ACHN (cell line): ENCODE measurements around the gene SYTL2.
"Not testable (repeated sequence)": the region's sequence is repeated elsewhere in the genome, so short reads cannot be mapped to it uniquely, and the experiment has no call there.

Experiments used
- DNase-seq: peaks from one replicate; pipeline ENCODE4 v3.0.0-alpha.2; 2015
- in situ Hi-C: cut with HindIII; loops from 2 replicates; pipeline ENCODE4 v1.10.0; 2017; ENCODE audit warnings: low sequenced_read_pairs, low pct_ligation_motif_present, low pct_unique_long_range_greater_than_20kb

The SYTL2 gene

DNA sequence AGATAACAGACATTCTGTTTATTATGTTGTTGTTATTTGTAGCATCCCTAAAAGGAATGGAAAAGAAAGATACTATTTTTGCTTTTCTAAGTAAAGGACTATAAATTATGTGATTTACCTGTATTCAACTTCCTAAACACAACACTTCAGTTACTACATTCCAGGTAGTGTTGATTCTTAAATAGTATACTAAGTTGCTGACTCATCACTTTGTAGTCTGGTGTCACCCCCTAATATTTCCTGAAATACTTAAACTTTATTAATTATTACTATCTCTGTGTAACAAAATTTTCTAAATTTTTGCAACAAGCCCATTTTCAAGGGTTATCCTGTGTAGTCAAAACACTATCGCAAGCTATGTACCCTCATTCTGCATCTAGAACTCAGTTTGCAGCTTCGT lies 7.0 kb downstream of the SYTL2 start:
- in situ Hi-C loops: no loop called here
- no peak for DNase-seq

- no peak for DNase-seq
- in situ Hi-C loops: no loop called here
These were observed 7.6 kb downstream of the SYTL2 start for GRCh38 chr11:85803303-85803702.

DNA sequence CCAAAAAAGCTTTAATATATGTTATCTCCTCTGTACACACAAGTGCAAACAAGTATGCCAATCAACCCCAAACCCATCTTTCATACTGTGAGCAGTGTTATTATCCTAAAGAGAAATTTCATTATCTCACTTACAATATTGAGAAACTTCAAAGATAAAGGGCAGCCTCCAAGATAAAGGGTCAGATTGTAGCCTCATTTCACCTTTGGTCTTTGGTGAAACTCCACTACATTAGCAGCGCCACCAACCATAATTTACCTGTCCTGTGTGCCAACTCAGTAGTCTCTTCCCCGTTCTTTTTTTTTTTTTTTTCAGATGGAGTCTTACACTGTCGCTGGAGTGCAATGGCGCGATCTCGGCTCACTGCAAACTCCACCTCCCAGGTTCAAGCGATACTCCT lies 9.4 kb downstream of the SYTL2 start:
- in situ Hi-C loops: no loop called here
- DNase-seq: no peak

DNA sequence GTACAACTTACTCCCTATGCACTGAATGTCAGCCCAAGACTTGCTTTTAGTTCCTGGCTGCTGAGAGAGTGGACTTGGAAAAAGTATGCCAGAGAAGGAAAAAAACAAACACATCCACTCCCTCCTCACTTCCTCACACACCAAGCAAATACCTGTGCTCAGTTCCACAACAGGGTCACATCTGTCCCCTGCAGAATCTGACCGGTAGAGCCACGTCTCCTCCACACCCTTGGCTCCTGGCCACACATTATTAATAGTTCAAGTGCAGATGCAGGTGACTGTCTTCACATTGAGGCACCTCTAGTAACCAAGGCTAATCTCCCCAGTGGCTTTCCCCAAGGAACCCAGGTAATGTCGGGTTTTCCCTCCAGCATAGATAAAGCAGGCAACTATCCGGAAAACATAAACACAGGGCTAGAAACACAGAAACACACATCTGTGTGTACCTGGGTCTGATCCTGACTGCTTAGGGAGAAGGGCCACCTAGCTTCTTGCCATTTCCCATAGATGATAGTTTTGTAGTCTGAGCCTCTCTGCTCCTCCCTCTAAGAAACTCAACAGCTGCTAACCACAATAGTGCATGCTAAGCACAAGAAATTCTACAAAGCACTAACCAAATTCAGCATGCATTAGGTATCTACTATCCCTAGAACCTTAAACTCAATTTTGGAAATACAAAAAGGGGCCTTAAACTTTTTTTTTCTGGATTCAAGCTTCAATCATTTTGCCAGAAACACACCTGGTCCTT lies 10.2 kb downstream of the SYTL2 start:
- no peak for DNase-seq
- in situ Hi-C loops: no loop called here

GRCh38 chr11:85799142-85799541 lies 11.8 kb downstream of the SYTL2 start:
- in situ Hi-C loops: no loop called here
- DNase-seq: no peak

DNA sequence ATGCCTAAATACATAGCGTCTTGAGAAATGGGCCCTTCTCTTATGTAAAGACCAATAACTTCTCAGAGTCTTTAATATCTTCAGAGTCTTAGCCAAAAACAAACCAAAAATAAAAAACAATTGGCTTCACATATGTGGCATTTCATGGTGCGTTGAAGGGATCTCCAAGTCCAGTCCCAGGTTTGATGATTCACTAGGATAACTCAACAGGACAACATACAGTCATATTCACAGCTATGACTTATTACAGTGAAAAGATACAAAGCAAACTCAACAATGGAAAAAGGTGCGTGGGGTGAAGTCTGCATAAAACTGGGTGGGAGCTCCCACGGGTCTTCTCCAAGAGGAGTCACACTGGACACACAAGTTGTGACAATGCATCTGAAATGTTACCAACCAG lies 12.6 kb downstream of the SYTL2 start:
- in situ Hi-C loops: no loop called here
- no peak for DNase-seq

- in situ Hi-C loops: no loop called here
- no peak for DNase-seq
These were observed 15.0 kb downstream of the SYTL2 start for GRCh38 chr11:85795712-85796487.

DNA sequence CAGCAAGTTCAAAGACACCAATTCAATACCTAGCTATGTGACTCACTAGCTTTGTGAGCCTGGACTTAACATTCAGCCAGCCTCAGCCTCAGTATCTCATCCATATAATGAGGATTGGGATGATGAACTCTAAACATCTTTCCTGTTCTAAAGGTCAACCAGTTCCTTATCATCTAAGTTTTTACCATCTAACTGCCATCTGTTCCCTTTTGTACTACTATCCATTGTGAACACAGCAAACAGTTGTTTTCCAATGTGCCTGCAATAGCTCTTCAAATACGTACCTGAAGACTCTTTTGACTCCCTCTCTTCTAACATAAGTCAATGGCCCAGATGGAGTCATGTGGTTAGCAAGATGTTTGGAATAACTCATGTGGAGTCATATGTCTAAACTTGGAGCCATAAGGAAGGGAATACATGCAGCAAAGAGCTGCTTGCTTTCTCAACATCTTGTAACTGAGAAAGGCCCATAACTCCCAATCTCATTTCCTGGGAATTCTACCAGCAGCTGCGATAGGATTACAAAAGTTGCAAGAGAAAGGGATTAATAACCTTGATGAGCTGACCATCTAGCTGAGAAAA lies 19.4 kb downstream of the SYTL2 start:
- DNase-seq: no peak
- in situ Hi-C loops: no loop called here

DNA sequence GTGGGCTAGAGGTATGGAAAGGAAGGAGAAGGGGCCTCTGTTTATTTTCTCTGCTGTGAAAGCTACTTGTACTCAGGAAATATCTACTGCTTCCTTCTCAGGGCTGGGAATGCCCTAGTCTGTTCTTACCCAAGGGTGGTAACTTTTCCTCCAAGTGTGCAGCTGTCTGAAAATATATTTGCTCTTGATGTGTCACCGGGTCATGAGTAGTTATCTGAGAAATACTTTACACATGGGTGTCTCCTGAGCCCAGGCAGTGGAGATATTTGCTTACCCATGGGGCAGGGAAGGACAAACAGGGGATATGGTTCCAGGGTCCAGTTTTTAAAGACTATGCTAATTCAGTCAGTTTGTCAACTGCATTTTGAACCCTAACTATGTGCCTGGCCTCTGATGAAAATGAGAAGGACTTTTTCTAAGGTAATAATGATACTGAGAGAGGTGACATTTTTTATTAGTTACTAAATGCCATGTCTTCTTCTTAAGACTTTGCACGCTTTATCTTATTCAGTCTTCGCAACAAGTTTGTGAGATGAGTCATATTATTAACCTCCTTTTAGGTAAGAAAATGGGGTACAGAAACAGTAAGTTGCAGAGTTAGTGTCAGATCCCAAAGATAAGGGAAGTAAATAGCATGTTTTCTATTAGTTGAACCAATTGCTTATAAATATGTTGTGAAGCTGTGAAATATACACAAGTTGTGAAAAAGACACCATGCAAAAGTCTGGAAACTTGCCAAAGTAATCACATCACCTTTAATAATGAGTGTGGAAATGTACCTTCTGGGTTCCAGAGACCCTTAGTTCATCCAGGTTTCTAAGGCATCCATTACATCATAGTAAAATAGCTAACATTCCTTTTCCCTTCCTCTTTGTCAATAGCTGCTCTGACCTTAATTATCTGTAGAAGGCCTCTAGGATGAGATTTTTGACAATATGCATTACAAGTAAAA lies 22.9 kb downstream of the SYTL2 start:
- in situ Hi-C loops: no loop called here
- peak; percentile 40 for DNase-seq

- in situ Hi-C loops: no loop called here
- no peak for DNase-seq
These were observed 23.8 kb downstream of the SYTL2 start for GRCh38 chr11:85787168-85787567.

DNA sequence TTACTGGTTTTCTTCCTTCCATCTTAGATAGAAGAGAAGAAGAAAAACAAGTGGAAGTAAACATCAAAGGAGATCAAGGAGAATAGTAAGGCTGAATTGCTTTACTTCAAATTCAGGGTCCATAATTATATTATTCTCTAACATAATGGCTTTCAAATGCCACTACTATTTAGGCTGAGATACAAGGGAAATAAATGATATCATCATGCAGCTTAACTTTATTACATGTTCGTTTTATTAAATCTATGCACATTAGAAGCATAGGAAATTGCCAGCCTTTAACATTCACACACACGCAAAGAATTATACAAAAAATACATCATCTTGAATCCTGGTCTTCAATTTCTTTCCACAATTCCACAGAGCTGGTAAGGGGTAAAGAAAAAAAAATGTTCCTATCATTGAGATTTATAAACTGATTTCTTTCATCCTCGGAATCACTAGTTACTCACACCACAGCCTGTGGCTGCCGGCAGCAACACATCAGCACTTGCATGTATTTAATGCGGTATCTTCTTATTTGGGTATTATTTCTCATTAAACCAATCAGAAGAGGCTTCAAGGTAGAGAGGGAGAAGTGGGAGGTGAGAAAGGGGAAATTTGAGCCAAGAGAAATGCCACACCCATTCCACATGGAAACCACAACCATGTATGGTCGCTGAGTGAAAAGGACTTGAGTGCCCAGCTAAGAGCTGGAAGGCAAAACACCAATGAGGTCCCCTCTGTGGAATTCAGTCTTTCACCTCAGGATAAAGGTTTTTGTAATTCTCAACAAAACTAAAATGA lies 26.3 kb downstream of the SYTL2 start:
- in situ Hi-C loops: no loop called here
- DNase-seq: no peak

DNA sequence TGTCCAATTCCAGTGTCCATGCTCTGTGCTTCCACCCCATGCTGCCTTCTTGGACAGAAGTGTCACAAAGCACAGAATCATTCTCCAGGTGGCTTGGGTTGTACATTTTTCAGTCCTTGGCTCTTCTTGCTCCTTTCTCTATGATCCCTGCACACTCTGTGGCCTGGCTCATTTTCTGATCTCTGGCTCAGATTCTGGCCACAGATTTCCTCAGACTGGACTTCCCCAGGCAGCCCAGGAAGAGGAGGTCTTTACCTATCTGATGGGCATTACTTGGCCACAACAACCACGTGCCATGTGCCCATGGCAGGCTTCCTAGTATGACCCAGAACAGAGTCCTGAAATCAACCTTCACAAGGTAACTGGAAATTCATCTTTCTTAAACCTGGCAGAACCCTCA lies 27.2 kb downstream of the SYTL2 start:
- in situ Hi-C loops: no loop called here
- DNase-seq: no peak

GRCh38 chr11:85780780-85781517 lies 30.0 kb downstream of the SYTL2 start:
- DNase-seq, in situ Hi-C loops: not testable (repeated sequence)

DNA sequence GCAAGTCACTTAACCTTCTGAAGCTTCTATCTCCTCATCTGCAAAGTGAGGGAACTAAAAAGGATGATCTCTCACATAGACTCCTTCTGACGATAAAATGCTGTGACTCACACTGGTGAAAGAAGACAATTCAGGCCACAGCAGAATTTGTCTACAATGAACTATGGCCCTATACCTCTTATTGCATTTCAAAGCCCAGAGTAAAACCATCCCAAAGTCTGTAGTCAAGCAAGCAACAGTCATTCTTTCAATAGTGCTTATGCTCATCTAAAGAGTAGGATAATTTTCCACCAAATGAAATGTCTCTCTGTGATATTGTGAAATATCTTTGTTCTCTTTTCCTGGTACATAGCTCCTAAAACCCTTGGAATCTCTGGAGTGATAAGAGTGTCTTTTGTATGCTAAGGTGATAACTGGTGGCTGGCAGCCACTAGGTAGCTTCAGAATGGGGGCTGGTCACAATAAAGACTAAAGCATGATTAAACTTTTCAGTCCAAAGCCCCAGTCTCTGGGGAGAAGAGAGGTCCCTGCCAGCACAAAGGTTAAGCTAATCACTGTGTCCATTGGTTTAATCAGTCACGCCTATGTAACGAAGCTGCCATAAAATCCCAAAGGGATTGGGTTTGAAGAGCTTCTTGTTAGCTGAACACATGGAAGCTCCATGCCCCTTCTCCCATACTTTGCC lies 30.8 kb downstream of the SYTL2 start:
- no peak for DNase-seq
- in situ Hi-C loops: no loop called here

DNA sequence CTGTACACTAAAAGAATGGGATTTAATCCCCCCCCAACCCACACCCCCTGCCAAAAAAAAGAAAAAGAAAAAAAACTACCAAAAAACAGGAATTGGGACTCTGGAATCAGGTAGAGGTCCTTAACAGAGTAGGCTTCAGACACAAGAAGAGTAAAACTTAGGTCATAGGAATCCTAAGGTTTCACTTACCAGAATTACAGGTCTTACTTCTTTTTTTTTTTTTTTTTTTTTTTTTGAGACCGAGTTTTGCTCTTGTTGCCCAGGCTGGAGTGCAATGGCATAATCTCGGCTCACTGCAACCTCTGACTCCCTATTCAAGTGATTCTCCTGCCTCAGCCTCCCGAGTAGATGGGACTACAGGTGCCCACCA lies 33.4 kb downstream of the SYTL2 start:
- DNase-seq, in situ Hi-C loops: not testable (repeated sequence)

DNA sequence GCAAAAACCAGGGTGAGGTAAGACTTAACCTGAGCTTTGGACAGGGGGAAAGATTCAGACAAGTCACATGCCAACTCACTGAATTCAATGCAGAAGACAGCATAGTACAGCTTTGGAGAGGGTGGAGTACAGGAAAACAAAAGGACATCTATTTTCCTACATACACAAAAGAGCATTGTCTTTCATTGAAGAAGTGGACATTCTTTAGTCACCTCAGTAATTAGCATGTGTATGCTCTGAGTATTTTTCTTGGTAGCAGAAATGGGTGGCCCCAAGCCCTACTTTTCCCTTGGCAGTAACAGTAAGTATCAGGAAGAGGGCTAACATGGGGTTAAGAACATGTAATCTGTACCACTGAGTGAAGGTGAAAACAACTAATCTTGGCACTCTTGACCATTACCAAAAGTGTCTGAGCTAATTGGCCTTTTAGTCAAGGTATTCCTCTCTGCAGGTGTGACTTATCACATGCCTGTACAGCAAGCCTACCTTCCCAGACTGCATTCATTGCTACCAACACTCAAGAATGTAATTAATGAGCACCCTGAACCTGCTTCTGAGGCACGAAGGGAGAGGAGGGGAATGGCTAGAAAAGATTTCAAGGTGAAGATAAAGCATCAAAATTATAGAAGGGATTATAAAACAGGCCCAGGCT lies 33.9 kb downstream of the SYTL2 start:
- no peak for DNase-seq

More for the DNA sequence above, 33.9 kb downstream of the SYTL2 start:
- in situ Hi-C loops: no loop called here
